ENCODE data around the gene MYOZ3.

GRCh38 chr5:150662731-150663516, 1.9 kb downstream of the MYOZ3 start:
- no peak for TF ChIP-seq POLR2AphosphoS5 (IDR thresholded peaks at IDR 0.05; ENCODE audit: borderline replicate concordance, low read depth, low read length)
- TF ChIP-seq EZH2 (IDR thresholded peaks at IDR 0.05), result no peak

Data from SK-N-MC (cell line).